ENCODE measurements around the gene TRIM68. TPM values are rescaled to one million over a fixed set of nuclear protein-coding genes. Genes with fewer than 3 reads are reported as not detected.

Gene TRIM68
- 10 to 100 TPM in 3 of 5 donors, 1 to 10 TPM in 1, not detected in 1; 4.5 to 32.0 (median 16.8) TPM for total RNA-seq
- 10 to 100 TPM in 1 of 3 donors, 1 to 10 TPM in 2; 6.5 to 12.1 (median 7.0) TPM for polyA plus RNA-seq
- long read RNA-seq, donor 1, partial matches to known transcripts: 0 of 1 reads
- long read RNA-seq, donor 1, other reads (novel, unspliced or antisense): 0 of 1 reads
- long read RNA-seq, donor 2, partial matches to known transcripts: 0 of 1 reads
- long read RNA-seq, donor 2, other reads (novel, unspliced or antisense): 0 of 1 reads
- long read RNA-seq, donor 3, partial matches to known transcripts: 0 of 2 reads
- long read RNA-seq, donor 3, other reads (novel, unspliced or antisense): 0 of 2 reads
- long read RNA-seq, donor 4: 0 reads
- long read RNA-seq, donor 5, partial matches to known transcripts: 0 of 4 reads
- long read RNA-seq, donor 5, other reads (novel, unspliced or antisense): 0 of 4 reads
- long read RNA-seq, donor 6, partial matches to known transcripts: 0 of 8 reads
- long read RNA-seq, donor 6, other reads (novel, unspliced or antisense): 0 of 8 reads
- long read RNA-seq, donor 7, partial matches to known transcripts: 0 of 3 reads
- long read RNA-seq, donor 7, other reads (novel, unspliced or antisense): 0 of 3 reads
- long read RNA-seq, donor 8, partial matches to known transcripts: 0 of 5 reads
- long read RNA-seq, donor 8, other reads (novel, unspliced or antisense): 0 of 5 reads
- long read RNA-seq, donor 9, partial matches to known transcripts: 0 of 1 reads
- long read RNA-seq, donor 9, other reads (novel, unspliced or antisense): 0 of 1 reads
- long read RNA-seq, donor 10, partial matches to known transcripts: 0 of 1 reads
- long read RNA-seq, donor 10, other reads (novel, unspliced or antisense): 0 of 1 reads

- Histone ChIP-seq H3K4me3 (peak within 1 kb of the TSS; percentile 61 to 75 (median 68)), H3K9me3 (no peaks in the 10 kb centered on the region), H3K36me3 (peaks cover 5 to 24% (median 22%) of the 10 kb centered on the region in 4 donors), H3K27ac (peak within 1 kb of the TSS; percentile 92 to 93 (median 92)), H3K27me3 (no peaks in the 10 kb centered on the region), H3K4me1 (peaks cover 18 to 37% (median 26%) of the 10 kb centered on the region in 4 donors)
- intact Hi-C loops (cut with DNase I; ENCODE audit: low total_unique reads): no loop called here
- WGBS, 5 donors: 4 to 7% (median 4%) methylated on average over 28 to 43 of the region's 43 CpGs
- TF ChIP-seq EP300 (IDR thresholded peaks at IDR 0.05) (no peak), POLR2AphosphoS5 (IDR thresholded peaks at IDR 0.05) (peak; percentile 35 to 80 (median 77)), POLR2A (IDR thresholded peaks at IDR 0.05) (peak in 1 of 4 donors; percentile 46), CTCF (IDR thresholded peaks at IDR 0.05) (no peak)
- peak; percentile 96 to 98 for DNase-seq
These were observed at the start of gene TRIM68 for GRCh38 chr11:4607781-4608666. Gene TRIM68 (minus strand): TSS chr11:4608231. CDS start chr11:4605504, 2,727 bp downstream.

GRCh38 chr11:4654635-4655369, 46.8 kb upstream of the TRIM68 start:
- TF ChIP-seq POLR2A (IDR thresholded peaks at IDR 0.05): no peak
- TF ChIP-seq CTCF (IDR thresholded peaks at IDR 0.05): no peak
- TF ChIP-seq EP300 (IDR thresholded peaks at IDR 0.05): no peak
- Histone ChIP-seq H3K27ac (no peak overlapping the region), H3K36me3 (no peaks in the 10 kb centered on the region), H3K4me3 (no peak overlapping the region), H3K27me3 (no peaks in the 10 kb centered on the region), H3K4me1 (no peaks in the 10 kb centered on the region), H3K9me3 (no peaks in the 10 kb centered on the region)
- 77 to 92% (median 87%) methylated on average over 2 of the region's 2 CpGs for WGBS, 5 donors
- no peak for DNase-seq
- intact Hi-C loops (cut with DNase I; ENCODE audit: low total_unique reads): no loop called here

- H3K36me3 ChIP-seq: no peaks in the 10 kb centered on the region
- DNase-seq: no peak
- peaks cover 0 to 32% (median 0%) of the 10 kb centered on the region in 4 donors for H3K4me1 ChIP-seq
- intact Hi-C loops (cut with DNase I; ENCODE audit: low total_unique reads): no loop called here
- TF ChIP-seq POLR2A (IDR thresholded peaks at IDR 0.05): no peak
- TF ChIP-seq POLR2AphosphoS5 (IDR thresholded peaks at IDR 0.05): no peak
- no peak for TF ChIP-seq CTCF (IDR thresholded peaks at IDR 0.05)
- no peak for TF ChIP-seq EP300 (IDR thresholded peaks at IDR 0.05)
- no peaks in the 10 kb centered on the region for H3K9me3 ChIP-seq
- peaks cover 0 to 9% (median 0%) of the 10 kb centered on the region in 3 donors for H3K27me3 ChIP-seq
- 60 to 76% (median 74%) methylated on average over 4 of the region's 4 CpGs for WGBS, 5 donors
- no peak overlapping the region for H3K27ac ChIP-seq
- no peak overlapping the region for H3K4me3 ChIP-seq
These were observed 39.7 kb upstream of the TRIM68 start for GRCh38 chr11:4647766-4648165.

All from stomach (tissue), 19 donors.